GM19467 (cell line): ENCODE measurements around the gene AMHR2.
A peak's percentile ranks its signal among the peaks of the same experiment; 100 is the strongest.
"Not testable (repeated sequence)": the region's sequence is repeated elsewhere in the genome, so short reads cannot be mapped to it uniquely, and the experiment has no call there.

Experiments used
- ATAC-seq: cut with Tn5 transposase; IDR thresholded peaks from one replicate; pipeline ENCODE4 v1.9.1; 2021; ENCODE audit warnings: mild to moderate bottlenecking, moderate library complexity; ENCODE audit not compliant: unreplicated experiment

AMHR2 gene

DNA sequence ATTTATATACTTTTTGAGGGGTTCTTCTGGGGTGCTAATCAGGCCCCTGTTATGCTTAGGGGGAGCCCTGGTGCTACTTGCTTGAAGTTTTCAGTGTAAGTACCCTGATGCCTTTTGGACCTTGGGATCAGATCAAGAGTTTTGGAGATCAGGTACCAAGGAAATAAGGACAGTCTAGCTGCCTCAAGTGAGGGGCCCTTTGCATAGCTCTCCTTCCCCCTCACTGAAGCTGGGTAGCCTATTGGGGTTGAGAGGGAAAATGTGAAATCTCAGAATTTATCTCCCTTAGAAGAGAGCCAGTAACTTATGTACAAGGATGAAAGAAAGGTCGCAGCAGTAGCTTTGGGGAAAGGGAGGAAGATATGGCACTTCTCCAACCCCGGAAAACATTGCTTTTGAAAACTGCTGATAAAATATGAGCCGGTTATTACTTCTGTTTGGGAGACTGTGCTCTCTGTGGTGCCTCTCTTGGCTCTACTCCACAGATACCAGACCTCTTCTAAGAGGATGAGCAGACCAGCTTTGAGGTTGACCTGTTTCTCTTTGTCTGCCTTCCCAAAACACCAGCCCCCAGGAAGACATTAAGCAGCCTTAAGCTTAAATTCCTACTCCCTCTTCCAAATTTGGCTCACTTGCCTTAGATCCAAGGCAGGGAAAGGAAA, 8.8 kb upstream of the AMHR2 start:
- no peak for ATAC-seq

DNA sequence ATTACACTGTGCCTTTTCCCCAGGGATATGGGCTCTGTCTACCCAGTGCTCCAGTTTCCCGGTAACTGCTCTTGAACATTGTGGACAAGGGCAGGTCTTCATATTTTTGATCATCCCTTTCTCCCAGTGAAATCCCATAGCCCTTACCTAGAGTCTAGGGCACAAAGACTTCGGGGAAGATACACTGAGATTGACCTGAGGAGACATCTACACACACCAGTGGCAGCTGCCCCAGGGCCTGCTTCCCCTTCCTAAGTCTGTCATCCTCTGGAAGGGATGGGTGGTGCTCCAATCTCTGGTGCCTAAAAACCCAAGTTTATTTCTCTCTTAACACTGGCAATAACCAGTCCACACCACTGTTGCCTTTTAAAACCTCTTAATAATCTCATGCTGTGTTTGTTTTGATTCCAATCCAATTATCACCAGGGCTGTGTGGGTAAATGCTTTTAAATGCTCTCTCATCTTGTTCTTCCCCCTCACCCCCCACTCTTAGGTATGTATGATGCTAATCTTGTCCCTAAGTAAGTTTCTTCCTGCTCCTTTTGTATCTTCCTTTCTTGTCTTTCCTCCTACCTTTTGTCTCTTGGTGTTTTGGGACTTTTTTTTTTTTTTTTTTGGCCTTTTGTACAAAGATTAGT, 7.8 kb upstream of the AMHR2 start:
- ATAC-seq, result not testable (repeated sequence)

DNA sequence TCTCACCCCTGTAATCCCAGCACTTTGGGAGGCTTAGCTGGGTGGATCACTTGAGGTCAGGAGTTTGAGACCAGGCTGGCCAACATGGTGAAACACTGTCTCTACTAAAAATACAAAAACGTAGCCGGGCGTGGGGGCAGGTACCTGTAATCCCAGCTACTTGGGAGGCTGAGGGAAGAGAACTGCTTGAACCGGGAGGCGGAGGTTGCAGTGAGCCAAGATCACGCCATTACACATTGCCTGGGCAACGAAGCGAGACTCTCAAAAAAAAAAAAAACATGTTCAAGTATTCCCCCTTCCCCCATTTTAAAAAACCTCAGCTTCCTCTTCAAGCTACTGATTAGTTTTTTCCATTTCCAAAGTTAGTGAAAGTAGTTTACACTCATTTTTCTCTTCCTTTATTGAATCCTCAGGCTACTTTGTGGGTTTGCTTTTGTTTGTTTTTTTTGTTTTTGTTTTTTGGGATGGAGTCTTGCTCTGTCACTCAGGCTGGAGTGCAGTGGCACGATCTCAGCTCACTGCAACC, 6.3 kb upstream of the AMHR2 start:
- ATAC-seq, result not testable (repeated sequence)

DNA sequence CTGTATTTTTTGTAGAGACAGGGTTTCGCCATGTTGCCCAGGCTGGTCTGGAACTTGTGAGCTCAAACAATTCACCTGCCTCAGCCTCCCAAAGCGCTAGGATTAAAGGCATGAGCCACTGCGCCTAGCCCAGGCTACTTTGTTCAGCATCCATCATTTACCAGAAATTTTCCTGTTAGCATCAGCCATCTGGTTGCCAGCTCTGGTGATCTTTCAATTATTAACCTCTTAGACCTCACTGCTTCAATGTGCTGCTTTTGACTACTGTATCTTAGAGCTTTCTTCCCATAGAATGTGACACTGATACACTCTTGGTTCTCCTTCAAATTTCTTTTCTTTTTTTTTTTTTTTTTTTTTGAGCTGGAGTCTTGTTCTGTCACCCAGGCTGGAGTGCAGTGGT, 5.4 kb upstream of the AMHR2 start:
- no peak for ATAC-seq

DNA sequence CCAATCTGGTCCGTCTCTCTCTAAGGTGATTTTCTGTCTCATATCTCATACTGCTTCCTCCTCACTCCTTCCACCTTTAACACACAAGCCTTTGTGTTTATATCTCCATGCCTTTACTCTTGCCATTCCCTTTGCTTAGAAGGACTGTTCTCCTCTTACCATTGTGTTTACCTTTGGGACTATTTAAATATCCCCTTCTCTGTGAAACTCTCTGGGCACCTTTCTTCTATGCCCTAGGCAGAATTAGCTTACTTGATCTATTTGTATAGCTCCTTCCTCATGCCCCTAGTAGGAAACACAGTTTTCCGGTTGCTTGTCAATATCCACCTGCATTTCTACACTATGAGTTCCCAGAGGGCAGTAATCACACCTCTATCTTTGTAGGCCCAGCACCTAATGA, 3.9 kb upstream of the AMHR2 start:
- no peak for ATAC-seq

DNA sequence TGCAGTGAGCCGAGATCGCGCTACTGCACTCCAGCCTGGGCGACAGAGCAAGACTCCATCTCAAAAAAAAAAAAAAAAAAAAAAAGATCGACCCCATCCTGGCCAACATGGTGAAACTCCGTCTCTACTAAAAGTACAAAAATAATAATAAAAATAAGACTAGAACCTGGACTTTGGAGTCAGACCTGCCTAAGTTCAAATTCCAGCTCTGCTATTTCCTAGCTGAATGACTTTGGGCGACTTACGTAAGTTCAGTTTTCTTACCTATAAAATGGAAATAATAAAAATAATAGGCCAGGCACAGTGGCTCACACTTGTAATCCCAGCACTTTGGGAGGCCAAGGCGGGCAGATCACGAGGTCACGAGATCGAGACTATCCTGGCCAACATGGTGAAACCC, 1.4 kb upstream of the AMHR2 start:
- ATAC-seq, result not testable (repeated sequence)

DNA sequence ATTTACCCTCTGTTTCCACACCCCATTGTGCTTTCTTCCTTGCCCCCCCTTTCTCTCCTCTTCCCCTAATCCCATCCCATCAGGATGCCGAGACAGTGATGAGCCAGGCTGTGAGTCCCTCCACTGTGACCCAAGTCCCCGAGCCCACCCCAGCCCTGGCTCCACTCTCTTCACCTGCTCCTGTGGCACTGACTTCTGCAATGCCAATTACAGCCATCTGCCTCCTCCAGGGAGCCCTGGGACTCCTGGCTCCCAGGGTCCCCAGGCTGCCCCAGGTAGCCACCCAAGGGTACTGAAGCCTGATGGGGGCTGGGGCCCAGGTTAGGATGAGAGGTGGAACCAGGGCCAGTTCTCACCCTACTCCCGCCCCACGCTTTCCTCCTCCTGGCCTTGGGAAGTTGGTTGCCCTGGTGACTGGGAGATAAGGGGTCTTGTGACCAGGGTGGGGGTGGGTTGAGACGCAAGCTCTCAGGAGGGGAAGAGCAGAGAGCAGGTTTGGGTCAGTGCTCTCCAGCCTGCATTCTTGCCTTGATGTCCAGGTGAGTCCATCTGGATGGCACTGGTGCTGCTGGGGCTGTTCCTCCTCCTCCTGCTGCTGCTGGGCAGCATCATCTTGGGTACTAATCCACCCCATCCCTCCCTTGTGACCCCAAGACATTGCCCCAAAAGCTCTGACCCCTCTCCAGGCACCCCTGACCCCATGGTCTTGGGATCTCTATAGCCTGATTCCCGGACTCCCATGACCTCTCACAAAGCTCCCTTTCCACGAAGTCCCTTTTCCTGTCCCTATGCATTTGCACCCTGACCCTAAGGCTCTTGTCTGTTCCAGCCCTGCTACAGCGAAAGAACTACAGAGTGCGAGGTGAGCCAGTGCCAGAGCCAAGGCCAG, 1.2 kb downstream of the AMHR2 start:
- no peak for ATAC-seq

DNA sequence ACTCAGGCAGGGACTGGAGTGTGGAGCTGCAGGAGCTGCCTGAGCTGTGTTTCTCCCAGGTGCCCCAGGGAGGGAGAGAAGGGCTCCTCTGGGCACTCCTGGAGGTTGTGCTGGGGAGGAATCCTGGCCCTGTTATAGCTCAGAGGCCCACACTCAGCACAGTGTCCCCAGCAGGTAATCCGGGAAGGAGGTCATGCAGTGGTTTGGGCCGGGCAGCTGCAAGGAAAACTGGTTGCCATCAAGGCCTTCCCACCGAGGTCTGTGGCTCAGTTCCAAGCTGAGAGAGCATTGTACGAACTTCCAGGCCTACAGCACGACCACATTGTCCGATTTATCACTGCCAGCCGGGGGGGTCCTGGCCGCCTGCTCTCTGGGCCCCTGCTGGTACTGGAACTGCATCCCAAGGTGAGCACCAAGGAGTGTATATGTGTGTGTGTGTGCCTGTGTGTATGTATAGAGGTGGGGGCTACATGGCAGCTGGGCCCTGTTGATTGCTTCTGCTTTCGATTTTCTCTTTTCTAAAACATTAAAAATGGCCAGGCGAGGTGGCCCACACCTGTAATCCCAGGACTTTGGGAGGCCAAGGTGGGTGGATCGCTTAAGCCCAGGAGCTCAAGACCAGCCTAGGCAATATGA, 2.0 kb downstream of the AMHR2 start:
- no peak for ATAC-seq

DNA sequence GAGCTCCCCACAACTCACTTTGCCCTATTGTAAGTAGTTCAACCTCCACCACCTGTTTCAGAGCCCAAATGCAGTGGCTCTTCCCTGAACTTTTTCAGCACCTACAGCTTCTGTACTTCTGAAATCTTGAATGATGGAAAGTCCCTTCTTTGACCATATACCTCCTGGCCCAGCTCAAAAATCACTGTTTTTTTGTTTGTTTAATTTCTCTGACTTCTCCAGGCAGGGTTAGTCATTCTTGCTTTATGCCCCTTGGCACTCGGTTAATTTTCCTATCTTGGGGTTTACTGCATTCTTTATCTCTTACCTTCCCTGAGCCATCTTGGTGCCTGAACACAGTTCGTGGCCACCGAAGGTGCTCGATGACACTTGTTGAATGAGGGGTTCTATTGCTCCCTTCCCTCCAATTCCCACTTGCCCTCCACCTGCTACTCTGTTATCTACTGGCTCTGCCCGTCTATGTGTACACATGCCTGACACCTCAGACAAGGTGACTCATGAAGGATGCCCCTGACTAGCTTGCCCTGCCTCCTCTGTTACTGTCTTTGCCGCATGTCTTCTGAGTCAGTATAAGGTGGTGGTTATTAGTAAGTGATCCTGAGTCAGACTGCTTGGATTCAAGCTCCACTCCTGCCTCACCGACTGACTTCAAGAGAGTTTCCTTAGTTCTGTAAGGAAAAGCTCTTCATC, 4.4 kb downstream of the AMHR2 start:
- no peak for ATAC-seq

DNA sequence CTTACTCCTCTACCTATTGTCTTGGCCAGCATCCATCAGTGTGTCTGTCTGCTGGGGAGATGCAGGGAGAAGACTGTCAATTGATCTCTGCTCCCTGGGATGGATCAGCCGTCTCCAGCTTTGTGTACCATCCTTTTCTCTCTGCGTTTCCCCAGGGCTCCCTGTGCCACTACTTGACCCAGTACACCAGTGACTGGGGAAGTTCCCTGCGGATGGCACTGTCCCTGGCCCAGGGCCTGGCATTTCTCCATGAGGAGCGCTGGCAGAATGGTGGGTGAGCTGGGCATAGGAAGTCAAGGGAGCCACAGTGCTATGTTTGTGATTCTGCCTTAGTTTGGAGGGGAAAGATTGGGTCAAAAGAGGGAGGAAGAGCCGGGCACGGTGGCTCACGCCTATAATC, 5.1 kb downstream of the AMHR2 start:
- ATAC-seq, result no peak

DNA sequence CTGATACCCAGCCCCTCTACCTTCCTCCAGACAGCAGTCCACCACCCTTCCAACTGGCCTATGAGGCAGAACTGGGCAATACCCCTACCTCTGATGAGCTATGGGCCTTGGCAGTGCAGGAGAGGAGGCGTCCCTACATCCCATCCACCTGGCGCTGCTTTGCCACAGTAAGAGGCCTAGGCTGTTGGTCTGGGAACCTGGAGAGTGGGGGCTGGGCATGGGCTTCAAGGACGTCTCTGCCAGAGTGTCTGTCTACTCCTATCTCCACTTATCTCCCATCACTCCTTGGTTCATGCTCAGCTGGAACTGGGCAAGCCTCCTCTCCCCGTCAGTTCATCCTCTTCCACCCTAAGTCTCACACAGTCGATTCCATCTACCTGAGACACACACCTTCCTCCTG, 6.5 kb downstream of the AMHR2 start:
- ATAC-seq, result no peak

DNA sequence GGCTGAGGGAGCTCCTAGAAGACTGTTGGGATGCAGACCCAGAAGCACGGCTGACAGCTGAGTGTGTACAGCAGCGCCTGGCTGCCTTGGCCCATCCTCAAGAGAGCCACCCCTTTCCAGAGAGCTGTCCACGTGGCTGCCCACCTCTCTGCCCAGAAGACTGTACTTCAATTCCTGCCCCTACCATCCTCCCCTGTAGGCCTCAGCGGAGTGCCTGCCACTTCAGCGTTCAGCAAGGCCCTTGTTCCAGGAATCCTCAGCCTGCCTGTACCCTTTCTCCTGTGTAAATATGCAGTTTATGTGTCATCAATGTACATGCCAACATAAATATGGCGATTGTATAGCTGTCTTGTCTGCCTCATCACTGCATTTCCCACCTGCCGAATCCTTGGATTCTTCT, 7.5 kb downstream of the AMHR2 start:
- ATAC-seq, result no peak

DNA sequence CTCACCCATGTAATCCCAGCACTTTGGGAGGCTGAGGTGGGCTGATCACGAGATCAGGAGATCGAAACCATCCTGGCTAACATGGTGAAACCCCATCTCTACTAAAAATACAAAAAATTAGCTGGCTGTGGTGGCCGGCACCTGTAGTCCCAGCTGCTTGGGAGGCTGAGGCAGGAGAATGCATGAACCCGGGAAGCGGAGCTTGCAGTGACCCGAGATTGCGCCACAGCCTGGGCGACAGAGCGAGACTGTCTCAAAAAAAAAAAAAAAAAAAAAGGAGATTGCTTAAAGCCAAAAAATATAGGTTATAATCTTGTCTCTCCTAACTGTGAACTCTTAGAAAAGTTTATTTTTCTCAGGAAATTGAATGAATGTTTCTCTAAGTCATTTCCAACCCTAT, 11.7 kb downstream of the AMHR2 start:
- not testable (repeated sequence) for ATAC-seq

DNA sequence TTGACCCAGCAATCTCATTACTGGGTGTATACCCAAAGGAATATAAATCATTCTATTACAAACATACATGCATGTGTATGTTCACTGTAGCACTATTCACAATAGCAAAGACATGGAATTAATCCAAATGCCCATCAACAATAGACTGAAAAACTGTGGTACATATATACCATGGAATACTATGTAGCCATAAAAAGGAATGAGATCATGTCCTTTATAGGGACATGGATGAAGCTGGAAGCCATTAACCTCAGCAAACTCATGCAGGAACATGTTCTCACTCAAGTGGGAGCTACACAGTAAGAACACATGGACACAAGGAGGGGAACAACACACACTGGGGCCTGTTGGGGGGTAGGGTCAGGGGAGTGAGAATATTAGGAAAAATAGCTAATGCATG, 15.9 kb downstream of the AMHR2 start:
- not testable (repeated sequence) for ATAC-seq

DNA sequence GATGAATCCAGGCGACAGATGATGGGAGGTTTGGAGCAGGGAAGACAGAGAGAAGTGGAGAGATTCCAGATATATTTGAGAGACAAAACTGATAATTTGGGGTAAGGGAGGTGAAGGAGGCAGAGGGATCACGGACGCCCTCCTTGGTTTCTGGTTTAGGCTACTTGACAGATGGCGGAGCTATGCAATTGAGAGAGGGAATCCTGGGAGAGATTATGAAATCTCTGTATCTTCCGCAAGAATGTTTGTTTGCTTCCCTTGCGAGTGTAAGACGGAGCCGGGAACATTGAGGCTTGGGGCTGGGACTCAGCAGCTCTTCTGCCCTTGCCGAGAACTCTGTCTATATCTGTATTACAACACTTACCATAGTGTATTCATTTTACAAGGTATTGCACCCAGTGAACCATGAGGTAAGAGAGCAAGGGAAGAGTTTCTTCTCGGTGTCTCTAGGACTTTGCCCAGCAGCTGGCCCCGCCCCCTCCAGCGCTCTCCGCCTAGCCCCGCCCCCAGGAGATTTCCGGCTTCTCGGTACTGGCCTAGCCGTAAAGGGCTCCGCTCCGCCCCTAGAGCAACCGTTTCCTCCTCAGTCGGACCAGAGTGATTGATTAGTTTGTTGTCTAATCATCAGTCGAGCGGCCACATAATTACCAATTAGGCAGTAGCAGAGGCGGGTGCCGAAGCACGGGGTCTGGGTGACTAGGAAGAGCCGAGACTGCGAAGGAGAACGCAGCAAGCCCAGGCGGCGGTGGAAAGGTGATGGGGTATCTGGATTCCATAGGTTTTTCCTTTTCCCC, 17.6 kb downstream of the AMHR2 start, which contains the start of gene PRR13:
TSS of gene PRR13 (plus strand) at position 695 of the 794 bp plus-strand sequence. CDS start 981 bp downstream, outside the sequence.
- peak; percentile 97 for ATAC-seq

DNA sequence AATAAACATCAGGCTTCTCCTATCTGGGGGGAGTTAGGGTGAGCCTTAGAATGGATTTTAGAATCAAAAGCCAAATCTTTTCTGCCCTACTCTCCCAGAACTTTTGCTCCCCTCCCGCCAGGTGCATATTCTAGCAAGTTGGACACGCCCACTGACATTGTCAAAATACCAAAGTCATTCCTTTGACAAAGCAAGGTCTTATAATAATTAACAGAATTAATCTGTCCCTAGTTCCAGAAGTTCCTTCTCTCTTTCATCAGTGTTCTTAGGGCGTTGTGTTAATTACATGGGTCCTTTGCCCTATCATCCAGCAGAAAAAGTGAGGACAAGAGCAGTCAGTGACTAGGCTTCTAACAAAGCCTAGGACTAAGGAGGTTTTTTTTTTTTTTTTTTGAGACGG, 20.3 kb downstream of the AMHR2 start:
- no peak for ATAC-seq

DNA sequence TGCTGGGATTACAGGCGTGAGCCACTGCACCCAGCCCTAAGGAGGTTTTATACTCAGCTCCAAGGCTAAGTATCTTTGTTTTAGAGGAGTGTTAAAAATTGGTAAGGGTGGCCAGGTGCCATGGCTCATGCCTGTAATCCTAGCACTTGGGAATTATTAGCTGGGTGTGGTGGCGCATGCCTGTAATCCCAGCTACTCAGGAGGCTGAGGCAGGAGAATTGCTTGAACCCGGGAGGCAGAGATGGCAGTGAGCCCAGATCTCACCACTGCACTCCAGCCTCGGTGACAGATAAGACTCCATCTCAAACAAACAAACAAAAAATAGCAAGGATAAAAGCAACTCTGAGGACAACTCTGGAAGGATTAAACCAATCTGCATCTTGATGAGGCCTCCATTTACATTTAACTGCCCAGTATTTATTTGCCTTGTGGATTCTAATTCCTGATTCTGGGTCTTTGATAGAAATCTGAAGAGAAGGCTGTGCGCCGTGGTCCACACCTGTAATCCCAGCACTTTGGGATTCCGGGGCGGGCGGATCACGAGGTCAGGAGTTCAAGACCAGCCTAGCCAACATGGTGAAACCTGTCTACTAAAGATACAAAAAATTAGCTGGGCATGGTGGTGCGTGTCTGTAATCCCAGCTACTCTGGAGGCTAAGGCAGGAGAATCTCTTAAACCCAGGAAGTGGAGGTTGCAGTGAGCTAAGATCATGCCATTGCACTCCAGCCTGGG, 21.1 kb downstream of the AMHR2 start:
- ATAC-seq, result not testable (repeated sequence)

DNA sequence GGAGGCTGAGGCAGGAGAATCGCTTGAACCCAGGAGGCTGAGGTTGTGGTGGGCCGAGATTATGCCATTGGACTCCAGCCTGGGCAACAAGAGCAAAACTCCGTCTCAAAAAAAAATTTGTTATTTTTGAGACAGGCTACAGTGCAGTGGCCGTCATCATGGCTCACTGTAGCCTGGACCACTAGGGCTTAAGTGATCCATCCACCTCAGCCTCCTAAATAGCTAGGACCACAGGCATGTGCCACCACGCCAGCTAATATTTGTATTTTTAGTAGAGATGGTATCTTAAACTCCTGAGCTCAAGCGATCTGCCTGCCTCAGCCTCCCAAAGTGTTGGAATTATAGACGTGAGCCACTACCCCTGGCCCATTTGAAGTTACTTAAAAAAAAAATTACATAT, 27.3 kb downstream of the AMHR2 start:
- no peak for ATAC-seq

DNA sequence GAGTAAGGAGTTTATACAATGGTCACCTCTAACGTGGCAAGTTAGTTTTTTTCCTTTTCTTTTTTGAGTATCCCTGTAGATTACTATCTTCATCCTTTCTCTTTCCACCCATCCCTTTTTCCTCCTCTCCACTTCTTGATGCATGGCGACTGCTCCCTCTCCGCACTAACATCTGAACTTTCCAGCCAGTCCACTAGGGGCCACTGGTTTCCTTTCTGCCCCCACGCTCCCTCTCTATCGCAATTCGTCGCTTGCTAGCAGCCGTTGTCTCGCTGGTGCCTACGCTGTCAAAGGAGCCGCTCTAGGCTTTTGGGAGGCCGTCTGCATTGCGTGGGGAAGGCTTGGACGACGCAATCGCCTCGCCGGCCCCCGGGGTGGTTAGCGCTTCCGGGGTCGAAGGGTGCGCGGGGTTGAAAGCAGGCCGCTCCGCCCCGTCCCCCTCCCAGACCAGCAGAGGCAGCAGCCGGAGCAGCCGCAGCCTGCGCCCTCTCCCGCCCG, 28.1 kb downstream of the AMHR2 start, which contains the start of gene PCBP2:
TSS of gene PCBP2 (plus strand) at position 442 of the 498 bp plus-strand sequence. CDS start 2,699 bp downstream, outside the sequence.
- ATAC-seq, result peak; percentile 93
